Tibial nerve (tissue), 4 donors: Measurements from ENCODE around the gene ATP4A.

Experiments used
- CTCF ChIP-seq, 5 experiments: fragments of 200-600 bp in 3 of 5; fragments of 450-650 bp in 2 of 5; sonication (generic) in 3 of 5; IDR thresholded peaks; one replicate each; pipeline ENCODE4 v1.5.1; 2016 to 2019; ENCODE audit warnings: antibody characterized with exemption in 5 of 5, mild to moderate bottlenecking in 3 of 5, moderate library complexity in 2 of 5
- EP300 ChIP-seq, 2 donors: sonication (generic); formaldehyde crosslinking; IDR thresholded peaks; one replicate each; pipeline ENCODE4 v1.6.1; 2017; ENCODE audit warnings: antibody characterized with exemption in 2 of 2, mild to moderate bottlenecking in 1 of 2
- POLR2A ChIP-seq, 2 donors: fragments of 450-650 bp; IDR thresholded peaks; one replicate each; pipeline ENCODE4 v1.6.1; 2017; ENCODE audit warnings: antibody characterized with exemption in 2 of 2, mild to moderate bottlenecking in 2 of 2, moderate library complexity in 2 of 2

- TF ChIP-seq POLR2A (IDR thresholded peaks at IDR 0.05), result no peak
- TF ChIP-seq CTCF (IDR thresholded peaks at IDR 0.05), result no peak
- no peak for TF ChIP-seq EP300 (IDR thresholded peaks at IDR 0.05)
Observed at GRCh38 chr19:35546532-35546931, 16.9 kb downstream of the ATP4A start.
